HG03558 (cell line): ENCODE data around the gene ADK.

Experiments used
- ATAC-seq: cut with Tn5 transposase; IDR thresholded peaks from one replicate; pipeline ENCODE4 v1.9.1; 2021; ENCODE audit warnings: moderate number of reproducible peaks; ENCODE audit not compliant: unreplicated experiment; ENCODE audit errors: extremely low read depth

ADK gene

GRCh38 chr10:74394416-74394969 is 243.5 kb downstream of the ADK start:
- ATAC-seq, result no peak

- no peak for ATAC-seq
Observed at GRCh38 chr10:74400186-74400585, 249.2 kb downstream of the ADK start.

GRCh38 chr10:74406006-74406405 is 255.0 kb downstream of the ADK start:
- no peak for ATAC-seq

- ATAC-seq, result no peak
Observed at GRCh38 chr10:74415146-74415839, 264.3 kb downstream of the ADK start.

- ATAC-seq, result no peak
Observed at GRCh38 chr10:74417397-74417796, 266.4 kb downstream of the ADK start.

GRCh38 chr10:74418285-74418872 is 267.4 kb downstream of the ADK start:
- ATAC-seq, result no peak

GRCh38 chr10:74419491-74419951 is 268.5 kb downstream of the ADK start:
- ATAC-seq, result no peak

GRCh38 chr10:74419958-74420375 is 268.9 kb downstream of the ADK start:
- ATAC-seq, result no peak

GRCh38 chr10:74424565-74424964 is 273.5 kb downstream of the ADK start:
- ATAC-seq, result no peak

- no peak for ATAC-seq
Observed at GRCh38 chr10:74425456-74426001, 274.5 kb downstream of the ADK start.

- no peak for ATAC-seq
Observed at GRCh38 chr10:74431816-74432215, 280.8 kb downstream of the ADK start.

- ATAC-seq, result no peak
Observed at GRCh38 chr10:74432841-74433594, 282.0 kb downstream of the ADK start.

GRCh38 chr10:74433595-74433956 is 282.6 kb downstream of the ADK start:
- no peak for ATAC-seq

GRCh38 chr10:74433993-74434392 is 283.0 kb downstream of the ADK start:
- no peak for ATAC-seq

GRCh38 chr10:74434547-74434946 is 283.5 kb downstream of the ADK start:
- no peak for ATAC-seq

- no peak for ATAC-seq
Observed at GRCh38 chr10:74436523-74437170, 285.6 kb downstream of the ADK start.

GRCh38 chr10:74437822-74438221 is 286.8 kb downstream of the ADK start:
- no peak for ATAC-seq

- ATAC-seq, result no peak
Observed at GRCh38 chr10:74439213-74439612, 288.2 kb downstream of the ADK start.

GRCh38 chr10:74445493-74445892 is 294.5 kb downstream of the ADK start:
- ATAC-seq, result no peak

GRCh38 chr10:74450602-74451001 is 299.6 kb downstream of the ADK start:
- no peak for ATAC-seq
